HG03354 (cell line): Measurements from ENCODE around the gene GCNT3.

Source experiments
- ATAC-seq: cut with Tn5 transposase; IDR thresholded peaks from one replicate; pipeline ENCODE4 v1.9.1; 2021; ENCODE audit warnings: mild to moderate bottlenecking; ENCODE audit not compliant: unreplicated experiment, poor library complexity, severe bottlenecking

GCNT3 gene, protein sequence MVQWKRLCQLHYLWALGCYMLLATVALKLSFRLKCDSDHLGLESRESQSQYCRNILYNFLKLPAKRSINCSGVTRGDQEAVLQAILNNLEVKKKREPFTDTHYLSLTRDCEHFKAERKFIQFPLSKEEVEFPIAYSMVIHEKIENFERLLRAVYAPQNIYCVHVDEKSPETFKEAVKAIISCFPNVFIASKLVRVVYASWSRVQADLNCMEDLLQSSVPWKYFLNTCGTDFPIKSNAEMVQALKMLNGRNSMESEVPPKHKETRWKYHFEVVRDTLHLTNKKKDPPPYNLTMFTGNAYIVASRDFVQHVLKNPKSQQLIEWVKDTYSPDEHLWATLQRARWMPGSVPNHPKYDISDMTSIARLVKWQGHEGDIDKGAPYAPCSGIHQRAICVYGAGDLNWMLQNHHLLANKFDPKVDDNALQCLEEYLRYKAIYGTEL

GRCh38 chr15:59611276-59612260 lies at the start of gene GCNT3:
GCNT3 (plus strand) TSS chr15:59611783; CDS start chr15:59618239, 6,456 bp downstream.
- no peak for ATAC-seq

DNA sequence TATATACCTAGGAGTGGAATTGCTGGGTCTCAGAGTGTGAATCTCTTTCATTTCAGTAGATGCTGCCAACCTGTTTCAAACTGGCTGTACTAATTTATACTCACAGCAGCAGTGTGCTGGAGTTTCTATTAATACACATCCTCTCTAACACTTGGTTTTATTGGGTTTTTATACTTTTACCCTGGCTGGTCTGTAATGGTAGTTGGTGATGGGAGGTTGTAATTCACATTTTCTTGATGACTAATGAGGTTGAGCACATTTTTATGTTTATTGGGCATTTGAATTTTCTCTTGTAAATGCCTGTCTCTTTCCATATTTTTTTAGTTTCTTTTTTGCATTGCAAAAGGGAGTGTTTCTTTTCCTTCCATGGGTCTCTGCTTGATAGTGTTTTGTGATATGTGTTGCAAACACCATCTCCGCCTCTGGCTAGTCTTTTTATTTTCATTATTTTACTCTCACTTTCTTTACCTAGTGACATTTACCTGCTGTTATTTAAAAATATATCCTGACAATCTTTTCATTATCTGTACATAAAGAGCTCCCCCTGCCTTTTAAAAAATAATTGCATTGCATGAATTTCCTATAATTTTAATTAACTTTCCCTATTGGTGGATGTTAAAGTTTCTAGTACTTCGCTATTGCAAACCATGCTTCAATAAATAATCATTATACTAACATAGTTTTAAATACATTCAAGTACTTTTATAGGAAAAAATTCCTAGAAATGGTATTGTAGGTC lies 49.0 kb upstream of the GCNT3 start:
- no peak for ATAC-seq

DNA sequence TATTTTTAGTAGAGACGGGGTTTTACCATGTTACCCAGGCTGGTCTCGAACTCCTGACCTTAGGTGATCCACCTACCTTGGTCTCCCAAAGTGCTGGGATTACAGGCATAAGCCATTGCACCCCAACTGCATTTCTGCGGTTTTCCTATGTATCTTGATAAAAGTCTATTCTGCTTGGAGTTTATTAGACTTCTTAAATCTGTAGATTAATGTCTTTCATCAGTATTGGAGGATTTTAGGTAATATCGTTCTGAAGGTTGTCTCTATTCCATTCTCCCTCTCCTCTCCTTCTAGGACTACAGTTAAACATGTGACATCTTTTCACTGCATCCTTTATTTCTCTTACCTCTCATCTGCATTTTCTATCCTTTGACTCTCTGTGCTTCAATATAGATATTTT lies 46.3 kb upstream of the GCNT3 start:
- ATAC-seq: no peak

- no peak for ATAC-seq
Observed at GRCh38 chr15:59567324-59567723, 44.3 kb upstream of the GCNT3 start.

DNA sequence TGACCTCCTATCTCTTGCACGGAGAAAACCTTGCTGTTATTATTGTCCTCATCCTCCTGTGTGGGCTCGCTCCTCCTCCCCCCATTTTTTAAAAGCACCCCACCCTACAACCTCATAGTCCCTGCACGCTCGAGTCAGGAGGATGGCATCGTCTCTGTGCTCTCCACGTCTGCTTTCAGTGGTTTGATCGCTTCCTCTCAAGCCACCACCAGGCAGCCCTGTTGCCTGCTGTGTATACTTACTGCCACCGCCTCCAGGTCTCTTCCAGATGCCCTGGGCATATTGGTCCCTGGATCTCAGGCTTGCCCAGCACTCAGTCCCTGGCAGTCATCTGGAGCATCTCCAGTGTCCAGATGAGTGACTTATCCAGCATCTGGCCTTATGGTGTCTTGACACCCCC lies 42.1 kb upstream of the GCNT3 start:
- no peak for ATAC-seq

- no peak for ATAC-seq
Observed at GRCh38 chr15:59570315-59570714, 41.3 kb upstream of the GCNT3 start.

DNA sequence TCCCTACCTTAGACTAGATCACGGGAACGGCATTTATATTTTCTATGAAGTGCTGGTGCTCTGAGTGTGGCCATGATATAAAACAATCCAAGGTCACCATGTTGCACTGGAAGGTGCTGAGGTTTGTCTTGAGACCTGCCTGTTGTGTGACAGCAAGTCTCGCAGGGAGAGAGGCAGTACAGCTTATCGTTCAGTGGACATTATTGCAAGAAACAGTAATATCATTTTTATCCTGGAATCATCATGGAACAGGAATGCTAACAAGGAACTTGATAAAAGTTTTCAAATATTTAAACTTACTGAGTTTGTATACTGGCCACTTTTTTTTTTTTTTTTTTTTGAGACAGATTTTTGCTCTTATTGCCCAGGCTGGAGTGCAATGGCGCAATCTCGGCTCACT lies 40.0 kb upstream of the GCNT3 start:
- no peak for ATAC-seq

- ATAC-seq: no peak
Observed at GRCh38 chr15:59583088-59583487, 28.5 kb upstream of the GCNT3 start.

DNA sequence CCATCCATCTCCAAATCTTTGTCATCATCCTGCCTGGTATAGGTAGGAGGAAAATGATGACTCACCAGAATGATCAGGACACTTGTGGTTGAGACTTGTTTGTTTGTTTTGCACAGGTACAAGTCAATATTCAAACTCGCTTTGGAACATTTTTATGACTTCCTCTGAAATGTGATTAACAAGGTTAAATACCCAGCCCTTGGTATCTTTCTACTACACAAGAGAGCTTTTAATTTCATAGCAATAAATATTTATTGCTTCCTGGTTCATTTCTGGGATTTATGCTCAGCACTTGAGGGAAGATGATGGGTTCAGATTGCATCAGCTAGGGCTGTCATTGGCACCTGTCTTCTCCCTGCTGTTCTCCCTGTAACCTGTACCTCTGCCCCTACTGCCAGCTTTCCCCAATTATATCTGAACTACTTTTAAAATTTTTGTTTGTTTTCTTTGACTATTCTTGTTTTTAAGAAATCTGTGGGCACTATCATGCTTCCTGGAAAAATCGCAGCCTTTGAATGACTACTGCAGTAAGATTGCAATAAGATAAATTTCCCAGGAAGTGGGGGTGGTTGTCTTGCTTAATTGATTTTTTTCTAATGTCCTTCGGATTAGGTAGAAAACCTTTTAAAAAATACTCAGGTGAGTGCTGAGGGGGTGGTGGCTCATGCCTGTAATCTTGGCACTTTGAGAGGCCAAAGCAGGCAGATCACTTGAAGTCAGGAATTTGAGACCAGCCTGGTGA lies 24.3 kb upstream of the GCNT3 start:
- ATAC-seq: no peak

- no peak for ATAC-seq
Observed at GRCh38 chr15:59590027-59590426, 21.6 kb upstream of the GCNT3 start.

- no peak for ATAC-seq
Observed at GRCh38 chr15:59591356-59591755, 20.2 kb upstream of the GCNT3 start.

- ATAC-seq: no peak
Observed at GRCh38 chr15:59594493-59594942, 17.1 kb upstream of the GCNT3 start.

DNA sequence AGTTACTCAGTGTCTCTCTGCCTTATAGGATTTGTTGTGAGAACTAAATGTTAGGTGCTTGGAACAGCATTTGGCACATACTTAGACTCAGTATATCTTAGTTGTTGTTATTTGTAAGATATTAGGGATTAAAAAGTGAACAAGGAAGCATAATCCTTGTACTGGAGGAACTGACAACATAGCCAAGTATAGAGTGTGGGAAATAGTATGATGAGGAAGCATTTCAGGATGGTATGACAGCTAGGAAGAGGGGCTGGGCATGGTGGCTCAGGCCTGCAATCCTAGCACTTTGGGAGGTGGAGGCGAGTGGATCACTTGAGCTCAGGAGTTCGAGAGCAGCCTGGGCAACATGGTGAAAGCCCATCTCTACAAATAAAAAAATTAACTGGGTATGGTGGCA lies 16.6 kb upstream of the GCNT3 start:
- no peak for ATAC-seq

GRCh38 chr15:59595434-59595915 lies 16.1 kb upstream of the GCNT3 start:
- ATAC-seq: no peak

DNA sequence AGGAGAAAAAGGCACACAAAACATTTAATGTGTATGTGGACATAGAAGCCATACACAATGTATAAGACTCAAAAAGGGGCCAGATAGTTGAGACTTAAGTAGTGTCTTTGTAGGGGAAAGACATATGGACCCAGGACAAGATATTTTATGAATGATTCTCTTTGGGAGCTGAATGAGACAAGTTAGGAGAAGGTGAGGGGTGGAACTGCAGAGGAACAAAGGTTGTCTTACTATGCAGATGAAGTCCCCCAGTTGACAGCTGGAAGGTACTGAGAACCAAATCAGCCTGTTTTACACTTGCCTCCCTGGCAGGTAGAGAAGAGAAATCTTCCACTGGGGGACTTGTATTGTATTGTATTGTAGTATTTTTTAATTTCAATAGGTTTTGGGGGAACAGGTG lies 14.9 kb upstream of the GCNT3 start:
- no peak for ATAC-seq

DNA sequence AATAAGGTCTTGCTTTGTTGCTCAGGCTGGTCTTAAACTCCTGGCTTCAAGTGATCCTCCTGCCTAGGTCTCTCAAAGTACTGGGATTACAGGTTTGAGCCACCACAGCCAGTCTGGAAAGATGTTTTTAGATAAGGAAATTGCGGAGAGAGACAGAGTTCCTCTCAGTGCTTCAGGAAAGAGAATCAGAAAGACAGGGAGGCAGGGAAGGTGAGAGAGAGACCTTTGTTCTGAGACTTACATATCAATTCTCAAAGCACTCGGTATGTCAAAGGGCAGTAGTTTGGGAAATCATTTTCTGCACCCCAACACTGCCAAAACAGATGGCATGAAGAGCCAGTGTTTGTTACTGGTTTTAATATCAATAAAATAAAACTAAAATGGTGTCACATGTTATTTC lies 13.1 kb upstream of the GCNT3 start:
- ATAC-seq: no peak

DNA sequence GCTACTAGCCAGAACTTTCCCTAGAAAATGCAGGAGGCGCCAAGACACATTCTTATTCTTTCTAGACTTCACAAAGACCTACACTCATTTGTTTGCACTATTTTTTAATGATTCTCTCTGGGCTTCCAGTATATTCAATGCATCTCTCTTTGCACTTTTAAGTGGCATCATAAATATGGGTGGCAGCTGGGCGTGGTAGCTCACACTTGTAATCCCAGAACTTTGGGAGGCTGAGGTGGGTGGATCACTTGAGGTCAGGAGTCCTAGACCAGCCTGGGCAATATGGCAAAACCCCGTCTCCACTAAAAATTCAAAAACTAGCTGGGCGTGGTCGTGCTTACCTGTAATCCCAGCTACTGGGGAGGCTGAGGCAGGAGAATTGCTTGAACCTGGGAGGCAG lies 5.6 kb upstream of the GCNT3 start:
- ATAC-seq: no peak

DNA sequence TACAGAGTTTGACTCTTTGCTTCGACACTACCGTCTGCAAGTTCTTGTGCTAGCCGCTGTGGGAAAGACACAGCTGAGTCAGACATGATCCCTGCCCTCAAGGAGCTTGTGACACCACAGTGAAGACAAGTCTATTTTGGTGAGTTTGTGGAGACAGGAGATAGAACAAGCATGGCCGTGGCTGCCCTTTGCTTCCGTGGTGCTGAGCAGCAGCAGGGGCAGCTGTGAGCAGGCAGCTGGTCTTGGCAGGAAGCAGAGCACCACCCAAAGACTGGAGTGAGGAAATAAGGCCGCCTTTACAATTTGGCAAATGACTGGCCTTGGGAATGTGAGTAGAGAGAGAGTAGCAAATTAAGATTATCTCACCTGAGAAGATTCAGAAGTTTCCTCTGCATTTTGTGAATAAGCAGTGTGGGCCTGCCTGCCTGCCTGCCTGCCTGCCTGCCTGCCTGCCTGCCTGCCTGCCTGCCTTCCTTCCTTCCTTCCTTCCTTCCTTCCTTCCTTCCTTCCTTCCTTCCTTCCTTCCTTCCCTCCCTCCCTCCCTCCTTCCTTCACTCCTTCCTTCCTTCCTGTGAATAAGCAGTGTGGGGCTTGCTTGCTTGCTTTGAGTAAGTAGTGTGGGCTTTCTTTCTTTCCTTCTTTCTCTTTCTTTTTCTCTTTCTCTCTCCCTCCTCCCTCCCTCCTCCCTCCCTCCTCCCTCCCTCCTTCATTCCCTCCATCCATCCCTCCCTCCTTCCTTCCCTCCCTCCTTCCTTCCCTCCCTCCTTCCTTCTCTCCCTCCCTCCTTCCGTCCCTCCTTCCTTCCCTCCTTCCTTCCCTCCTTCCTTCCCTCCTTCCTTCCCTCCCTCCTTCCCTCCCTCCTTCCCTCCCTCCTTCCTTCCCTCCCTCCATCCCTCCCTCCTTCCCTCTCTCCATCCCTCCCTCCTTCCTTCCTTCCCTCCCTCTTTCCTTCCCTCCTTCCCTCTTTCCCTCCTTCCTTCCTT lies 1.6 kb upstream of the GCNT3 start:
- ATAC-seq: no peak
